Measurements from ENCODE around the gene SSU72.

The SSU72 gene

GRCh38 chr1:1550591-1551432, 23.9 kb downstream of the SSU72 start:
- peak; percentile 15 for DNase-seq
- in situ Hi-C loops (cut with HindIII; ENCODE audit: low pct_ligation_motif_present, low pct_unique_long_range_greater_than_20kb, low sequenced_read_pairs) = no loop called here

- no peak for DNase-seq
- in situ Hi-C loops (cut with HindIII; ENCODE audit: low pct_ligation_motif_present, low pct_unique_long_range_greater_than_20kb, low sequenced_read_pairs) = no loop called here
Measured at GRCh38 chr1:1550087-1550486, 24.6 kb downstream of the SSU72 start.

- no peak for DNase-seq
- in situ Hi-C loops (cut with HindIII; ENCODE audit: low pct_ligation_motif_present, low pct_unique_long_range_greater_than_20kb, low sequenced_read_pairs) = no loop called here
Measured at GRCh38 chr1:1548591-1548990, 26.1 kb downstream of the SSU72 start.

- DNase-seq = no peak
- in situ Hi-C loops (cut with HindIII; ENCODE audit: low pct_ligation_motif_present, low pct_unique_long_range_greater_than_20kb, low sequenced_read_pairs) = no loop called here
Measured at GRCh38 chr1:1547476-1547875, 27.2 kb downstream of the SSU72 start.

GRCh38 chr1:1547011-1547410, 27.7 kb downstream of the SSU72 start:
- in situ Hi-C loops (cut with HindIII; ENCODE audit: low pct_ligation_motif_present, low pct_unique_long_range_greater_than_20kb, low sequenced_read_pairs) = no loop called here
- DNase-seq = no peak

- in situ Hi-C loops (cut with HindIII; ENCODE audit: low pct_ligation_motif_present, low pct_unique_long_range_greater_than_20kb, low sequenced_read_pairs) = no loop called here
- DNase-seq = no peak
Measured at GRCh38 chr1:1545946-1546737, 28.5 kb downstream of the SSU72 start.

- DNase-seq = no peak
- in situ Hi-C loops (cut with HindIII; ENCODE audit: low pct_ligation_motif_present, low pct_unique_long_range_greater_than_20kb, low sequenced_read_pairs) = no loop called here
Measured at GRCh38 chr1:1544544-1544943, 30.1 kb downstream of the SSU72 start.

GRCh38 chr1:1543706-1544099, 31.0 kb downstream of the SSU72 start:
- in situ Hi-C loops (cut with HindIII; ENCODE audit: low pct_ligation_motif_present, low pct_unique_long_range_greater_than_20kb, low sequenced_read_pairs) = no loop called here
- DNase-seq = no peak

- no peak for DNase-seq
Measured at GRCh38 chr1:1542766-1543705, 31.6 kb downstream of the SSU72 start.

GRCh38 chr1:1541956-1542765, 32.5 kb downstream of the SSU72 start:
- in situ Hi-C loops (cut with HindIII; ENCODE audit: low pct_ligation_motif_present, low pct_unique_long_range_greater_than_20kb, low sequenced_read_pairs) = no loop called here

More at GRCh38 chr1:1542766-1543705, 31.6 kb downstream of the SSU72 start:
- in situ Hi-C loops (cut with HindIII; ENCODE audit: low pct_ligation_motif_present, low pct_unique_long_range_greater_than_20kb, low sequenced_read_pairs) = no loop called here

GRCh38 chr1:1540818-1541628, 33.6 kb downstream of the SSU72 start:
- in situ Hi-C loops (cut with HindIII; ENCODE audit: low pct_ligation_motif_present, low pct_unique_long_range_greater_than_20kb, low sequenced_read_pairs) = no loop called here

More at GRCh38 chr1:1541956-1542765, 32.5 kb downstream of the SSU72 start:
- DNase-seq = no peak

GRCh38 chr1:1540090-1540817, 34.4 kb downstream of the SSU72 start, which contains the start of gene TMEM240:
TMEM240 (minus strand) TSS chr1:1540624; CDS start chr1:1540346, 278 bp downstream.
- in situ Hi-C loops (cut with HindIII; ENCODE audit: low pct_ligation_motif_present, low pct_unique_long_range_greater_than_20kb, low sequenced_read_pairs) = no loop called here
- DNase-seq = peak; percentile 61

More at GRCh38 chr1:1540818-1541628, 33.6 kb downstream of the SSU72 start:
- DNase-seq = no peak

GRCh38 chr1:1539310-1540089, 35.2 kb downstream of the SSU72 start:
- DNase-seq = peak; percentile 46
- in situ Hi-C loops (cut with HindIII; ENCODE audit: low pct_ligation_motif_present, low pct_unique_long_range_greater_than_20kb, low sequenced_read_pairs) = no loop called here

- in situ Hi-C loops (cut with HindIII; ENCODE audit: low pct_ligation_motif_present, low pct_unique_long_range_greater_than_20kb, low sequenced_read_pairs) = no loop called here
- DNase-seq = no peak
Measured at GRCh38 chr1:1538989-1539309, 35.7 kb downstream of the SSU72 start.

- no peak for DNase-seq
- in situ Hi-C loops (cut with HindIII; ENCODE audit: low pct_ligation_motif_present, low pct_unique_long_range_greater_than_20kb, low sequenced_read_pairs) = no loop called here
Measured at GRCh38 chr1:1538334-1538733, 36.3 kb downstream of the SSU72 start.

Data from ACHN (cell line).